CD4-positive, alpha-beta T cell treated with Interleukin-15 for 4 hours (primary cell): ENCODE data around the gene TBC1D10B.
A peak's percentile ranks its signal among the peaks of the same experiment; 100 is the strongest.

Experiments used
- DNase-seq: peaks from one replicate; pipeline ENCODE4 v3.0.0-alpha.2; 2020; ENCODE audit warnings: low spot score

Gene TBC1D10B

DNA sequence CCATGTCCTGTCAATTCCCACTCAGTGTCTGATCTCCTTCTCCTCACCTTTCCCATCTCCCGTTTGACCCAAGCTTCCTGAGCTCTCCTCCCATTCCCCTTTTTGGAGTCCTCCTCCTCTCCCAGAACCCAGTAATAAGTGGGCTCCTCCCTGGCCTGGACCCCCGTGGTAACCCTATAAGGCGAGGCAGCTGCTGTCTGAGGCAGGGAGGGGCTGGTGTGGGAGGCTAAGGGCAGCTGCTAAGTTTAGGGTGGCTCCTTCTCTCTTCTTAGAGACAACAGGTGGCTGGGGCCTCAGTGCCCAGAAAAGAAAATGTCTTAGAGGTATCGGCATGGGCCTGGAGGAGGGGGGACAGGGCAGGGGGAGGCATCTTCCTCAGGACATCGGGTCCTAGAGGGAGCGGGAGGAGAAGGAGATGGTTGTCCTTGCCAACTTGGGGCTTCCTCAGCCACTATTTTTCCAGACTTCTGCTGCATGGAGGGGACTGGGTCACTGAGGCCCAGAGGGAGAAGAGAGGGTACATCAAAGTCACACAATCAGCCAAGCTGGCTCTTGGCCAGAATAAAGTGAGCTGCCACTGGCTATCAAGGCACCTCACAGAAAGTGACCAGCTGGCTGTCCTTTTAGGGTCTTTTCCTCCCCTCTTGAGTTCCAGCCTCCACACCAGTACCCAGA, 1.9 kb upstream of the TBC1D10B start:
- no peak for DNase-seq

DNA sequence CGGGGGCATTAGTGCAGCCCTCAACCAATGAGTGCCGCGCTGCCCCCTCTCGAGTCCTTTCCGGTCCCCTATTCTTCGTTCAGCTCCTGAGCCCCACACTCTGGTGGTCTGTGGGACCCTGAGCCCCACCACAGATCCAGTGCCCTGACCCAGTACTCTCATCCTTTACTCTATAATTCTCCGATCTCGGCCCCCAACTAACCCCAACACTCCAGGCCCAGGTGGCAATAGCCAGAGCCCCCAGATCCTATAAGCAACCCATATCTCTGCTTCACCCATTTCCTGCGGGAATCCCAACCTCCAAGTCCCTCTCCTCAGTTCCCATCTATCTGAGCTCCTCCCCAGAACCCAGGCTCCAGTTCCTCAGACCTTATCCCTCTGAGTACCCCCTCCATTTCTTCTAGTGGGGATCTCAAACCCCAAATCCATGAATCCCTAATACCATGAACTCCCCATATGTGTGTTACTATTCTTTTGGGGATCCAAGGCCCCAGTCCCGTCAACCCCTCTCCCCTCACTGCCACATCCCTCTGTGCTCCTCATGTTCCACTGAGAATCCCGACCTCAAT, 1.0 kb upstream of the TBC1D10B start:
- no peak for DNase-seq

DNA sequence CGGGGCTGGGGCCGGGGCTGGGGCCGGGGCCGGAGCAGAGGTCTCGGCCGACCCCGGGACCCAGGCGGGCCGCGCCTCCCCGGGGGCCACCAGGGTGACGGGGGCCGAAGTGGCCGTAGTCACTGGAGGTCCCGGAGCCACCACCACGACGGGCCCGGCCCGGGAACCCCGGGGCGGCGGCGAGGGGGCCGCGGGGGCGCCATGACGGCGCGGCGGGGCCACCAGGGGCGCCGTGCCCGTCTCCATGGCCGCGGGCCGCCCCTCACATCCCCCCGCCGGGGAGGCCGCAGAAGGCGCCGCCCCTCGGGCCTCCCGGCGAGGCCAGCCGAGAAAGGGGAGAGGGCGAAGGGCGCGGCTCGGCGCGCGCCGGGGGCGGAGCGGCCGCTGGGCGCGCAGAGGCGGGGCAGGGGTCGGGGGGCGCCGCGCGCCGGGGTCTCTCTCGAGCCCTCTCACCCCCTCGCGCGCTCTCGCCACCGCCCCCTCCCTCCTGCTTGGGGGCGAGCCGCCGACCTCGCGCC, 297 bp downstream of the TBC1D10B start:
- no peak for DNase-seq

DNA sequence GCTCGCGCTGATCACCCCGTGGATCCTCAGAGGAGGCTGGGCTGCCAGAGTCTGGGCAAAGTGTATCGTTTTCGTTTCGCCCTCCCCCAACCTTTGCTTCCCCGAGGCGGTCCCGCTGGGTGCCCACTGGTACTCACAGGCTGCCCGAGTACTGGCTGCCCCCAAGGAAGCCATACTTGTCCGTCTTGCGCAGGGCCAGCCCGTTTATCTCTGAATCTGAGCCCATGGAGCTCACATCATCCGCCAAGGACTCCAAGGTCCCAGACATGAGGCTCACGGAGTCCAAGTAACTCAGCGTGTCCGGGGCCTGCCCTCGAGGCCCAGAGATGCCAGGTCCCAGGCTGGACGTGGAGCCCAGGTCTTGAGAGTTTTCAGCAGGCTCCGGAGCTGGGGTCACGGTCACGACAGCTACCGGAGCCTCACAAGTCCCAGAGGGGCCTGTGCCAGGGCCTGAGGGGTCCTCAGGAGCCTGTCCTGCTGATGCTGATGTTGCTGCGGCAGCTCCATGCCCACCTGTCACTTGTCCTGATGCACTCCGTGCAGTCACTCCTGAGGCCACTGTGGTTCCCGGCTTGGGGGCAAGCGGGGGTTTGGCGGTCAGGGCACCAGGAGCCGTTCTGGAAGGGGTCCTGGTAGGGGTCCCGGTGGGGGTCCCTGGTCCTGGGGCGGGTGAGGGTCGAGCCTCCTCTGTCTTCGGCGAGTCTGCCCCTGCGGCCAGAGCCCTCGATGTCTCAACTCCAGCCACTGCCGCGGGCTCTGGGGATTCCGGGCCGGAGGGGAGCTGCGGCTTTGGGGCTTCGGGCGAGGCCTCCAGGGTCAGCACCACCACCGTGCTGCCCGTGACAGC, 980 bp downstream of the TBC1D10B start:
- DNase-seq, result no peak

DNA sequence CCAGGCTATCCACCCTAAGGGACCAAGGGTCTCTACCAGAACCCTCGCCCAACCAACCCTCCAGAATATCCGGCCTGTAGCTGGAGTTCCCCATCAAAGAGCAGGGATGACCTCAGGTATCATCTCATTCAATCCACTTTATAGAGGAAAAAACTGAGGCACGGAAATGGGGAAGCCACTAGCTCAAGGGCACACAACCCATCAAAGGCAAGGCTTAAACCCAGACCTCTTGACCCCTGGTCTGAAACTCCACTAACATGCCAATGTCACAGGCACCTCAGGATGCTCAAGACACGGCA, 1.6 kb downstream of the TBC1D10B start:
- no peak for DNase-seq

DNA sequence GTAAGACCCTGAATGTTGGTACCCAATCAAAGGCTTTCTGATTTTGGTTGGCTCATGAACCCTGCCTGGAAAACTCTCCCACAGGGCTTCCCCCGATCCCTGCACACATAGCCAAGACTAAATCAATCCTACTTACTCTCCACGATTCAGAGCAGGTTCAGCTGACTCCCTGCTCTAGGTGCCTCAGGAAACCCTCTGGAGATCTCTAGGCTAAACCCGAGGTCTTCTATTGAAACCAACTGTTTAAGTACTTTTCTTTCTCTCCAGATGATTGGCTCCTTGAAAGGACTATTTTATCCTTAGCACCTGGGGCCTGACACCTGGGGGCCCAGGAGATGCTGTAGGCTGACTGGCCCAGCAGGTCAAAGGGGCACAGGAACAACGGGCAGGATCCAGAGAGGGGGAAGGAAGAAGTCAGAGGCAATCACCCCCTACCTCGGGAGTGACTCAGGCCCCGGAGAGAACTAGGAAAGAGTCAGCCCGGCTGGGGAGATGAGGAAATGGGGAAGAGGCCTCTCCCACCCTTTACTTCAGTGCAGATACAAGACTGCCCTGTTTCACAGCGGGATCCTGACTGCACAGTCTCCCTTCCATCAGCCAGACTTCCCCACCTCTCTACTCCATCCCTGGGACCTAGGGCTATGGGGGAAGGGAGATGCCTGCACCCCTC, 2.0 kb downstream of the TBC1D10B start:
- no peak for DNase-seq

DNA sequence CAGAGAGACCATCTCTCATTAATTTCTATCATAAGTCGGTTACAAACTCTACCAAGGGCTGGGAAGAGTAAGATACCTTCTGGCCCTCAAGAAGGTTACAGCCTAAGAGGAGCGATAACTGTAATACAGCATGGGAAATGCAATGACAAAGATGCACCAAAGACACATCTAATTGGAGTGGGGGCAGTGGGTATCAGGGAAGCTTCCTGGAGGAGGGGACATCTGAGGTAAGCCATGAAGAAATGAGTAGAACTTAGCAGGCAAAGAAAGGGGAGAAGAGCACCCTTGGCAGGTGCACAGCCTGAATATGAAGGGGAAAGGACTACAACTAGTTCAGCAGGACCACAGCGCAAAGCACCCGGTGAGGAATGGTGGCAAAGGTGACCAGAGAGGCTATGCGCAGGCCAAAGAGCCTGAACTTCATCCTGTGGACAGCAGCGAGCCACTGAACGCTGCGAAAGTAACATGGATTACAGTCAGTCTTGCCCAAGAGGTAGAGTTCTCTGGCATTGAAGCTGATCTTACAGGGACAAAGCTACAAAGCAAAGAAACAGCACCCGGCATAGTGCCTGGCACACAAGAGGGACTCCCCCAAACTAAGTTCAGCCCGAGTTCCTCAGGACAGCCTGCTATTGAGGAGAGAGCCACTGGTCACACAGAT, 2.8 kb downstream of the TBC1D10B start:
- no peak for DNase-seq

DNA sequence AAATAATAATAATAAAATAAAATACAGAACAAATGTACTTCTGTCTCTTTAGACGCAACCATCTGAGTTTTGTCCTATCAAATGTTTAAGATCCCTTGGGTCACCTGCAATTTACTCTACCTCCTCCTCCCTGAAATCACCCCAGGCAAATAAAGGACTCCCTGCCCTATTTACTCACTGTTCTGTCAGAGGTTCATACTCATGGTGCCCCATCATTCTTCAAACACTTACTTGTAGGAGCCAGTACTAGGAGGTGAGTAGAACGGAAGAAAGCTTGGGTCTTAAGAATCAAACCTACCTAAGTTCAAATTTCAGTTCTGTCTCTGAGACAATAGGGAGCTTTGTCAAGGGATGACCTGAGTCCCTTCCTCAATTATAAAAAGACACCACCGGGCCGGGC, 3.8 kb downstream of the TBC1D10B start:
- DNase-seq, result no peak

DNA sequence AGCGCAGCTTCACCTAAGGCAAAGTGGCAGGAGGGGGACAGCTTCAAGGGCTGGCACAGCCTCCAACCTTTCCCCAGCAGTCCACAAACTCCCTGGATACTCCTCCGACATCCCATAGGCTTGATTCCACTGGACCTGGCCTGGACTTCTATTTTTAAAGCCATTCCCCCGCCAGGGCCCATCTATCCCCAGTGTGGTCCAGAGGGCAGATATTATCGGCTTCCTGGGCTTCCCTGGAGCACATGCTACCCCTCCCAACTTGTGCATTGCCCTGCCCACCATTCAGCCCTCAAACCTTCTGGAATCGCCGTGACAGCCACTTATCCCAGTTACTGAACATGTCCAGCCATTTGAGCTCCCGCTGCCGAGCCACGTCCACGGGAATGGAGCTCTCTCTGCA, 5.1 kb downstream of the TBC1D10B start:
- no peak for DNase-seq

DNA sequence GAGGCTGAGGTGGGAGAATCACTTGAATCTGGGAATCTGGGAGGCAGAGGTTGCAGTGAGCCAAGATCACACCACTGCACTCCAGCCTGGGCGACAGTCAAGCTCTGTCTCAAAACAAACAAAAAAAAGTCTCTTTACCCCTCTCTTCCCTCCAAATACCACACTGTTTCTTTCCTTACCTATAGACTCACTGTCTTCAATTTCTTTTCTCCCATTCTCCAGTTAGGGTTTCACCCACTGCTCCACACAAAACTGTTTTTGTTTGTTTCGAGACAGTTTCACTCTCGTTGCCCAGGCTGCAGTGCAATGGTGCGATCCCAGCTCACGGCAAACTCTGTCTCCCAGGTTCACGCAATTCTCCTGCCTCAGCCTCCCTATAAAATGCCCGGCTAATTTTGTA, 9.1 kb downstream of the TBC1D10B start:
- DNase-seq, result no peak

DNA sequence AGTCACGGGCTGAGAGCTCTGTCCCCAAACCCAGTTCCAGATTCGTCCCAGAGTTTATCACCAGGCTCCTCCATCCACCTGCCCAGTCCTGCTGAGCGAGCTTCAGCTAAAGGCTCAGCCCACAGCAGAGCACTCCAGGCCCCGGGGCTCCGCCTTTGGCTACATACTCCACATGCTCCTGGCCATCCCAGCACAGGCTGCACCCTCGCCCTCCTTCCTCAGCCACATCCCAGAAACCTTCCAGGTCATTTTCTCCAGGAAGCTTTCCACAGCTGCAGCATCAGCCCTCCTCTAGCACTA, 10.5 kb downstream of the TBC1D10B start:
- no peak for DNase-seq

DNA sequence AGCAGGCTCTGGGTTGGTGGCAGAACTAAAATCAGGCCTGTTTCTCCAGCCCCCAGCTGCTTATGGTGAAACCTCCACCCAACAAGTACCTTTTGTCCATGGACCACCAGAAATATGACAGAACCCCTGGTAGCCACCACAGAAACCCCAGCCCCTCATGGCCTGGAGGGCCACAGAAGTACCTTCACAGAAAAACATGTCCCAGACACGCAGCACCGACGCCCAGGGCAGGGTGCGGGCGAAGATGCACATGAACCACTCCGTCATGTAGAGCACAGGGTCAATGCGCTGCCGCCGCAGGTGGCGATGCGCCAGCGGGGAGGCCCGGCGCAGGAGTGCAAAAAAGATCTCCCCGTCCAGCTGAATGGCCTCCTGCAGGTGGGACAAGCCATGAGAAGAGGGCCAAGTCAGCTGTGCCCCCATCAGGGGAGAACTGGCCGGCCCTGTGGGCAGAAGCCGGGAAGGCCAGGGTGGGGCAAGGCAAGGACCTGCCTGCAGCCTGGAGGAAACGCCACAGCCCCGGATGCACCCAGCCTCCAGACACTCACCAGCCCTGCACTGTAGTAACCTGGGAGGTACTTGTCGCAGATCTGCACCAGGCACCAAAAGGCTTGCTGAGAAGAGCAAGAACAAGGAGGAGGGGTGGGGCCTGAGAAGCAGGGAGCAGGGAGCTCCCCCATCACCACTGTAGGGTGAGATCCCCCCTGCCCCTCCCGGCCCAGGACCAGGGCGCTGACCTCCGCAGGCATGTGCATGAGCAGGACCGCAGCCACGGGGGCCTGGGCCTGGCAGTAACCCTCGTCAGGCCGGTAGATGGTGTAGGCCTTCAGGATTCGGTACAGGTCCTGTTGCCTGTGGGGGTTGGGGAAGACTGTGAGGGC, 11.1 kb downstream of the TBC1D10B start:
- DNase-seq, result no peak

DNA sequence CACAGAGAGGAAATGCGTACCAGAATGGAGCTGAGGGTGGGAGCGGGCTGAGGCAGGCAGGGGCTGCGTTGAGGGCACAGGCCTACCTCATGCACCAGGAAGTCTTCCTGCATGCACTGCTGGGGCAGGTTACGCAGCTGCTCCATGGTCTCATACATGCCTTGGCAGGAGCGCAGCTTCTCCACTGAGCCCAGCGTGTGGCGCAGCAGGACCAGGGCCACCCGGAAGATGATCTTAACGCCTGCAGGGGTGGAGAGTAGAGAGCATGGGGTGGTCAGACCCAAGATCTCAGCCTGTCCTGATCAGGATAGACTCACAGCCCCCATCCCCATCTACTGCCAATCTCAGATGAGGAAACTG, 11.7 kb downstream of the TBC1D10B start:
- no peak for DNase-seq

DNA sequence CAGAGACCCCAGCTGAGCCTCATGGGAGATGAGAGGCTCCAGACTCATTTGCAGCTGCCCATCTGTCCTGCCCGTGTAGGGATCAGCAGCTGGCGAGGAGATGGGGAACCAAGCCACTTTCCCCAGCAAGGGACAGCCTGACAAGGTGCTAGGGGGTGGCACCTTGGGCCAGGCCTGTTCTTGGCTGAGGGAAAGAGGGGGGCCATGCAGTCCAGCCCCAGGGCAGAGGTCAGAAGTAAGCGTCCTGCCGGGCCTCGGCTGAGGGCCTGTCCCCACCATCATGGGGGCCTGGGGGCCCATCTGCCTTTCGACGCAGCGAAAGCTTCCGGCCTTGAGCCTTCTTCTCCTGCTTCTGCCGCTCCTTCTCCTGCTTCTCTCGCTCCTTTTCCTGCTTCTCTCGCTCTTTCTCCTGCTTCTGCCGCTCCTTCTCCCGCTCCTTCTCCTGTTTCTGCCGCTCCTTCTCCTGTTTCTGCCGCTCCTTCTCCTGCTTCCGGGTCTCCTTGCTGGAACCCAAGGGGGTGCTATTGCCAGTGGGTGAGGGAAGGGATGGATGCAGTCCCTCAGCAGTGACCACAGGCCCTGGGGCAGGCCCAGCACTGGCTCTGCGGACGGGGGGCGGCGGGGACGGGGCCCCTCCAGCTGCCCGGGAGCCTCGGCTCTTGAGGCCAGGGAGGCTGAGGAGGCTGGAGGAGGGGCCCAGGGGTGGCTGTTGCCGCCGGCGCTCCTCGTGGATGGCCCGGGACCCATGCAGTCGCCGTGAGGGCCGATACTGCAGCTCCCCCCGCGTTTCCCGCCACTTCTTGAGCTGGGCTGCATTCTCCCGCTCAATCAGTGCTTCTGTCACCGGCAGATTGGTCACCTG, 12.3 kb downstream of the TBC1D10B start:
- no peak for DNase-seq

DNA sequence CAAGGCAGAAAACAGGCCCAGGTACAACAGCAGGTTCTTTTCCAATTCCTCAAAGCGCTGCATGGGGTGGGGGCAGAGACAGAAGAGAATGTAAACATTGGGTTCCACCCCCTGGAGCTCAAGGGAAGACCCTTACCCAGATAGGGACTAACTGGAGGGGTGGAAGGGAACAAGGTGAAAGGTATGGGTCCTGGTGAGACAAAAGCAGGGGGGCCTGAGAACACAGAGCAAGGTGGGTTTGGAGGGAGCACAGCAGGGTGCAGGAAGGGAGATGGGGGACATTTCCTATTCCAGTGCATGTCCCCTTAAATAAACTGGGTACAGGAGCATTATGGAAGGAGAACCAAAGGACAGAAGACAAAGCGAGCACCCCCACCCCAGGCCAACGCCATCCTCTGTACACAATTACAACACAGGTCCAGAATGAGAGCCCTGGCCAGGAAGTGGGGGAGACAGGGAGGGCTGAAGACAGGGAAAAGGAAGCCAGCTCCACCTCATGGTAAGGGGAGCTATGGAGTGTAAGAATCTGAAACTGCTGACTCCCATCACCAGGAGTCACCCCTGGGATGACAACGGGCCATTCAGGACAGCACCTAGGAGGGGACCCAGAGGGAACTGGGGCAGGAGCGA, 13.1 kb downstream of the TBC1D10B start:
- no peak for DNase-seq

DNA sequence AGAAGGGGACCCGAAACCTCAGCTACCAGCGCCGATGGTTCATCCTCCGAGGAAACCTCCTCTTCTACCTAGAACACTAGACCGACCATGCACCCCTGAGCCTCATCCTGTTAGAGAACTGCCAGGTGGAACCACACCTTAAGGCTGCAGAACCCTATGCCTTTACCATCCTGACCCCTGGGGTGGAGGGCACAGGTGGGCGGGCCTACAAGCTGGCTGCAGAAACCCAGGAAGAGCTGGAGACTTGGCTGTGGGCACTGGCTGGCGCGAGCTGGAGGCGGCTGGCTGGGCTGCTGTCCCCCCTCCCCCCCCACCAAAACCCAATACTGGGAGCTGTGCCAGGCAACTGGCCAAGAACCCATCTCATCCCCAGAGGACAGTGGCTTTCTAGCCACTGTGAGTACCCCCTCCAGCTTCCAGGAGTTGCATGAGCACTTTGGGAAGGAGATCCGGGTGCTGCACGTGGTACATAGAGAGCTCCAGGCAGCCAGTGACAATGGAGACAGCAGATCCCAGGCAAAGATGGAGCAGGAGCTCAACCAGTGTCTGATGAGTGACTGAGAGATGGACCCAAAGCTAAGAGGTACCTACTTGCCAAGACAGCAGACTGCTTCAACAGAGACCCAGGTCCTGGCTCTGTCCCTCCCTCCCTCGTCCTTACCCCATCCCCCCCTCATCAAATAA, 13.8 kb downstream of the TBC1D10B start:
- DNase-seq, result no peak

DNA sequence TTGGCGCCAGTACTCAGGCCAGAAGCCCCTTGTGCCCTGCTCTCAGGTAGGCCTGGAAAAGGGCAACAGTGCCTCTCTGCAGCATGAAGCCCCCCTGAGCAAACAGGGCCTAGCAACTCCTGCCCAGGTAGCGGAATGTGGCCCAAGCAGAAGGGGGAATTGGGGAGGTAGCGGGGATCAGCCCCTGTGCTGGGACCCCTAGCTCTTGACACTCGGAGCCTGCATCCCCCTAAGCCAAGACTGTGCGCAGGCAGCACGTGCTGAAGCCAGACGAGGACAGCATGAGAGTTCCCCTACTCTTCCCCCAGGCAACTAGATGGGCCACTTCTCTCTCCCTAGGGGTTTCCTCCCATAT, 14.4 kb downstream of the TBC1D10B start:
- DNase-seq, result no peak

DNA sequence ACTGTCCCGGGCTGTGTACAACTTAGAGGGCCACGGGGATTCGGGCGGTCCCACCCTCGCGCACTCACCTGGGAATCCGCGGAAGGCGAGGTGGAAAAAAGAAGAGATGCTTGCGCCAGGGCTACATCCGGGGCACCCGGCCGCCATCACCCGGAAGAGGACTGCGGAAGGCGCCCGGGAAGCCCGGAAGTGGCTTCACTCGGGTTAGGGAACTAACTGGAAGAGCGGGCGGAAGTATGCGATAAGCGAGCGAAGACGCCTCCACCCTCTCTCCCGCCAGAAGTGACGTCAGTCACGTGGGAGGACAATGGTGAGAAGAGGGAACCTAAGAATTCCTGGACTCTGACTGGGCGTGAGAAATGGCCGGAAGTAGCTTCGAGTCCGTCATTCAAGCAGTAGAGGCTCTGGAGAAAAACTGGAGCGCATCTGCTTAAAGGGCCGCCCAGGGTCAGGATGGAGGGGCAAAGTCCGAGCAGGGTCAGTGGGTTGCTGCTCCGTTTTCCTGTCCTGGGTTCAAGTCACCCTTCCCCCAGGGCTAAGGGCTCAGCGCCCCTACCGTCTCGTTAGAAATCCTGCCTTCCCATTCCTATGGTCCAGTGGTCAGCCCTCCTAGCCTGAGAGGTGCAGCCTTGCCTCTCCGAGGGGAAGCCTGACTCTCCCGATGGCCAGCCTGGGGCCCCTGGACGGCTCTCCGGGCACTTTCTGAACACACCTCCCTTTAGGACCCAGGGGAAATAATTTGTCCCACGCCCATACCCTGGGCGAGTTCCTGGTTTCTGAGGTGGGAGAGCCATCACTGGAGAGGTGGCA, 14.9 kb downstream of the TBC1D10B start, which contains the start of gene CD2BP2:
TSS of gene CD2BP2 (minus strand) at position 165 of the 810 bp plus-strand sequence. CDS start 627 bp downstream, outside the sequence.
- peak; percentile 89 for DNase-seq
